ENCODE data around the gene RNF146.
"Not testable (repeated sequence)": the region's sequence is repeated elsewhere in the genome, so short reads cannot be mapped to it uniquely, and the experiment has no call there.

The RNF146 gene

GRCh38 chr6:127266178-127266891 is at the start of gene RNF146:
Gene RNF146, plus strand, starts transcription at chr6:127266864. Its CDS starts 13,475 bp downstream, at chr6:127280339.
- DNase-seq (ENCODE audit: low read depth) = peak; percentile 60

- DNase-seq (ENCODE audit: low read depth) = no peak
These were observed 46.8 kb upstream of the RNF146 start for GRCh38 chr6:127219869-127220268.

GRCh38 chr6:127221201-127221600 is 45.5 kb upstream of the RNF146 start:
- no peak for DNase-seq (ENCODE audit: low read depth)

GRCh38 chr6:127222418-127222817 is 44.2 kb upstream of the RNF146 start:
- no peak for DNase-seq (ENCODE audit: low read depth)

- DNase-seq (ENCODE audit: low read depth) = no peak
These were observed 41.2 kb upstream of the RNF146 start for GRCh38 chr6:127225497-127225896.

GRCh38 chr6:127233819-127234218 is 32.8 kb upstream of the RNF146 start:
- not testable (repeated sequence) for DNase-seq (ENCODE audit: low read depth)

GRCh38 chr6:127243501-127243900 is 23.2 kb upstream of the RNF146 start:
- DNase-seq (ENCODE audit: low read depth) = no peak

GRCh38 chr6:127247114-127248096 is 19.3 kb upstream of the RNF146 start:
- DNase-seq (ENCODE audit: low read depth) = no peak

- no peak for DNase-seq (ENCODE audit: low read depth)
These were observed 17.0 kb upstream of the RNF146 start for GRCh38 chr6:127249621-127250020.

GRCh38 chr6:127255286-127255685 is 11.4 kb upstream of the RNF146 start:
- DNase-seq (ENCODE audit: low read depth) = no peak

- DNase-seq (ENCODE audit: low read depth) = no peak
These were observed 3.8 kb upstream of the RNF146 start for GRCh38 chr6:127262896-127263295.

GRCh38 chr6:127263481-127263880 is 3.2 kb upstream of the RNF146 start:
- DNase-seq (ENCODE audit: low read depth) = no peak

- DNase-seq (ENCODE audit: low read depth) = peak; percentile 24
These were observed 405 bp downstream of the RNF146 start for GRCh38 chr6:127266892-127267645.

- DNase-seq (ENCODE audit: low read depth) = no peak
These were observed 1.3 kb downstream of the RNF146 start for GRCh38 chr6:127267646-127268625.

GRCh38 chr6:127272576-127272975 is 5.9 kb downstream of the RNF146 start:
- DNase-seq (ENCODE audit: low read depth) = no peak

GRCh38 chr6:127273499-127273898 is 6.8 kb downstream of the RNF146 start:
- no peak for DNase-seq (ENCODE audit: low read depth)

GRCh38 chr6:127276331-127276730 is 9.7 kb downstream of the RNF146 start:
- no peak for DNase-seq (ENCODE audit: low read depth)

GRCh38 chr6:127277878-127278843 is 11.5 kb downstream of the RNF146 start:
- no peak for DNase-seq (ENCODE audit: low read depth)

- DNase-seq (ENCODE audit: low read depth) = no peak
These were observed 13.2 kb downstream of the RNF146 start for GRCh38 chr6:127279815-127280214.

GRCh38 chr6:127282184-127282583 is 15.5 kb downstream of the RNF146 start:
- no peak for DNase-seq (ENCODE audit: low read depth)
